GM19035 (cell line): Measurements from ENCODE around the gene DDX11.
"Not testable (repeated sequence)": the region's sequence is repeated elsewhere in the genome, so short reads cannot be mapped to it uniquely, and the experiment has no call there.

Experiments
- ATAC-seq: cut with Tn5 transposase; IDR thresholded peaks from one replicate; pipeline ENCODE4 v1.9.1; 2021; ENCODE audit not compliant: unreplicated experiment

Gene DDX11

GRCh38 chr12:31120392-31121008 is 46.8 kb downstream of the DDX11 start:
- ATAC-seq, result no peak

- not testable (repeated sequence) for ATAC-seq
These were observed 47.5 kb downstream of the DDX11 start for GRCh38 chr12:31121022-31121728.

GRCh38 chr12:31122481-31122880 is 48.8 kb downstream of the DDX11 start:
- no peak for ATAC-seq

- not testable (repeated sequence) for ATAC-seq
These were observed 50.5 kb downstream of the DDX11 start for GRCh38 chr12:31124158-31124557.

- ATAC-seq, result not testable (repeated sequence)
These were observed 51.5 kb downstream of the DDX11 start for GRCh38 chr12:31125171-31125570.

GRCh38 chr12:31127209-31127848 is 53.7 kb downstream of the DDX11 start:
- not testable (repeated sequence) for ATAC-seq

GRCh38 chr12:31136581-31136980 is 62.9 kb downstream of the DDX11 start:
- ATAC-seq, result not testable (repeated sequence)

- not testable (repeated sequence) for ATAC-seq
These were observed 71.1 kb downstream of the DDX11 start for GRCh38 chr12:31144768-31145167.

- ATAC-seq, result not testable (repeated sequence)
These were observed 71.6 kb downstream of the DDX11 start for GRCh38 chr12:31145296-31145695.

- ATAC-seq, result not testable (repeated sequence)
These were observed 73.8 kb downstream of the DDX11 start for GRCh38 chr12:31147415-31147814.

GRCh38 chr12:31150766-31151165 is 77.1 kb downstream of the DDX11 start:
- ATAC-seq, result not testable (repeated sequence)
